GM13976 (cell line): ENCODE results near the gene IGF2BP3.

ENCODE experiments used
- DNase-seq: peaks from one replicate; pipeline ENCODE4 v3.0.0; 2012; ENCODE audit warnings: low spot score
- CTCF ChIP-seq: IDR thresholded peaks from 2 replicates; pipeline ENCODE4 v1.5.1; 2012; ENCODE audit warnings: borderline replicate concordance, mild to moderate bottlenecking; ENCODE audit not compliant: insufficient read depth; ENCODE audit errors: extremely low read depth, missing control alignments, control extremely low read depth
- in situ Hi-C: fragments of 300-500 bp; cut with MboI; formaldehyde crosslinking; loops from one replicate; pipeline ENCODE4 v1.12.0; 2022; ENCODE audit warnings: low sequenced_read_pairs, mixed read lengths, inconsistent platforms; ENCODE audit not compliant: unreplicated experiment

The IGF2BP3 gene

GRCh38 chr7:23372611-23373010, 97.7 kb downstream of the IGF2BP3 start:
- TF ChIP-seq CTCF = no peak
- no peak for DNase-seq
- in situ Hi-C loops = no loop called here

- TF ChIP-seq CTCF = no peak
- in situ Hi-C loops = no loop called here
These were observed 98.6 kb downstream of the IGF2BP3 start for GRCh38 chr7:23371654-23372053.

GRCh38 chr7:23369695-23370404, 100.4 kb downstream of the IGF2BP3 start:
- no peak for DNase-seq
- no peak for TF ChIP-seq CTCF
- in situ Hi-C loops = no loop called here

More at GRCh38 chr7:23371654-23372053, 98.6 kb downstream of the IGF2BP3 start:
- DNase-seq = no peak

GRCh38 chr7:23369100-23369499, 101.2 kb downstream of the IGF2BP3 start:
- in situ Hi-C loops = no loop called here
- DNase-seq = no peak
- no peak for TF ChIP-seq CTCF

- in situ Hi-C loops = no loop called here
- no peak for DNase-seq
- no peak for TF ChIP-seq CTCF
These were observed 112.1 kb downstream of the IGF2BP3 start for GRCh38 chr7:23358152-23358674.

GRCh38 chr7:23357190-23358093, 112.8 kb downstream of the IGF2BP3 start:
- in situ Hi-C loops = no loop called here
- peak; percentile 36 for DNase-seq
- no peak for TF ChIP-seq CTCF
